Activated naive CD4-positive, alpha-beta T cell treated with anti-CD3 and anti-CD28 coated beads, Interleukin-2, amount 50 U/mL, for 16 hours (primary cell): ENCODE measurements around the gene TEX36.
"Not testable (repeated sequence)": the region's sequence is repeated elsewhere in the genome, so short reads cannot be mapped to it uniquely, and the experiment has no call there.

Experiments
- DNase-seq: peaks from one replicate; pipeline ENCODE4 v3.0.0-alpha.2; 2020

The TEX36 gene, protein sequence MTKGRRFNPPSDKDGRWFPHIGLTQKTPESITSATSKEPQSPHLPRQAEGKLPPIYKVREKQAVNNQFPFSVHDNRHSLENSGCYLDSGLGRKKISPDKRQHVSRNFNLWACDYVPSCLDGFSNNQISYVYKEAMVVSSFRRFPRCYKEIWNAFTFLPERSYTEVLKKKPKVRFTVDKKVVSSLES

GRCh38 chr10:125683063-125683462, at the start of gene TEX36:
TSS of gene TEX36 (minus strand) at chr10:125683163. CDS start at chr10:125682989, 174 bp downstream.
- DNase-seq, result no peak

DNA sequence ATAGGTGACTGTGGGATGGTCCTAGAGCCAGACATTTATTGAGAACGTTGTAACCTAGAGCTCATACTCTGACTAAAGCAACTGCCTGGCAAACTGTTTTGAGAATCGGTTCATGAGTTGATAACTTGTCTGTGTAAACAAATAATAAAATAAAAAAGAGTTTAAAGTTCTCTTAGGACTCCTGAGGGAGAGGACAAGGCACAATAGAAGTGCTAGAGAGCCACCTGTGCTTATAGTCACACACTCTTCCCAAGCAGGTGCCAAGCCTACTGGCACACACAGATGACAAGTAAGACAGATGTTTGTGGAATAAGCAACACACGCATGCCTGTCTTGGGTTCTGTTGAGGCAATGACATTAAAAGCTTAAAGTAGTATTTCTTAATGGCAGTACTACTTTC, 44.5 kb upstream of the TEX36 start:
- no peak for DNase-seq

DNA sequence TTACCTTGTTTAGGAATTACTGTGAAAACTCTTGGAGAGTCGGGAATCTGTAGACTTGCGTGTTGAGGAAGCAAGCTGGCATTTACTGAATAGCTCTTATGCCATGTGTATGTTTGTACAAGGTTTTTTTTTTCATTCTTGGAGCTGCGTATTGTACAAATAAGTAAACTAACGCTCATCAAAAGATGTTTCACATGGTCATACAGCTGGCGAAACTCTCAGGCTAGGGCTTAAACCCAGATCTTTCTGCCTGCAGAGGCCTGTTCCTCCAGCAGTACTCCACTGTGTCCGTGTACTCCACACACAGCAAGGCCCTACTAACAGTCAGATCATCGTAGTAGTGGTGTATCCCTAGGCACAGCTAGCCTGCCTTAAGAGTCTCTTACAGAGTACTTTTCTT, 44.0 kb upstream of the TEX36 start:
- no peak for DNase-seq

GRCh38 chr10:125722811-125723210, 39.8 kb upstream of the TEX36 start:
- no peak for DNase-seq

- no peak for DNase-seq
Observed at GRCh38 chr10:125721035-125721434, 38.1 kb upstream of the TEX36 start.

DNA sequence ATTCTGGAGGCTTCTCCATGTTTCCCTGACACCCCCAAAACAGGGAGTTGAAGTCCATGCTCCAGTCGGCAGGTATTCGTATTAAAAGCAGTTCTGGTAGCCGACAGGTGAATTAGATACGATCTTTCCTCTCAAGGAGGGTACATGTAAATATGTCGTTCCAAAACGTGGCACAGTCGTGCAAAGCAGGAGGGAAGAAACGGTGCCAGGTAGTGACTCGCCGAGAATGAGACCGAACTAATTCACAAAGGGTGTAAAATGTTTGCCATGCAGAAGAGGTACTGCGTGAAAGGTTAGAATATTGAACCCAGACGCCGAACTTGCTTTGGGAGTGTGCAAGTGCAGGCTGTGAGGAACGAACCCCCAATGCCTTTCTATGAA, 37.0 kb upstream of the TEX36 start:
- no peak for DNase-seq

DNA sequence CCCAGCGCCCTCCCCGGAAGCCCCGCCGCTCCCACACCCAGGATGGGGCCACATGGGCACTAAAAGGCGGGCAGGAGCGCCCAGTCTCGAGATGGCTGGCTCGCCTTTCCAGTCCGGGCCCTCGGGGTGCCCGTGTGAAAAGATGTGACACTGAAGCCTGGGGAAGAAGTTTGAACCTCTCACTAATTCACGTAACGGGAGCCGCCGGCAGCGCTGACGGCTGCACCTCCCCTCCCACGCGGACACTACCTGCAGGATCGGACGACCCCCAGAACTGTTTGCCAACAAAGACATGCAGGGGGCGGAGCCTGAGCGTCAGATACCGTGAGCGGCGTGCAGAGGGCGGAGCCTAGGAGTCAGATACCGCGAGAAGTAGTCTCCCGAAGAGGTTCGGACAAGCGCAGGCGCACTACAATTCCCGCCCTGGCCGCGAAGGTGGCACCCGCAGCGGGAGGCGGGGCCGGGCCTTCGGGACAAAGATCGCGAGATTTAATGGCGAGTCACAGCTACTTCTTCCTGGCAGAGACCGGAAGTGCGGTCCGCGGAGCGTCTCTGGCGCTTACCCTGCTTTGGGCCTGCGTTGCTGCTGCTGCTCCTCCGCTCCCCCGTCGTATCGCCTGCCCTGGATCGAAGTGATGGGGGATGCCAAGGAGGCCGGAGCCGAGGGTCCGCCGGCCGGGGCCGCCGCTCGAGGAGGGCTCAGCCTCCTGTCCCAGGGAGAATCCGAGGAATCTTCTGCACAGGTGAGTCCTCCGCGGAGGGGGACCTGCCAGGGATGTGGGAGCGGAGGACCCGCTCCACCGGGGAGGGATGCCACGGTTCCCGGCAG, 36.4 kb upstream of the TEX36 start, which contains the start of gene EDRF1:
Gene EDRF1, plus strand, starts transcription at position 537 of the 829 bp plus-strand sequence. Its CDS starts 99 bp downstream, at position 636.
- DNase-seq, result peak; percentile 99

DNA sequence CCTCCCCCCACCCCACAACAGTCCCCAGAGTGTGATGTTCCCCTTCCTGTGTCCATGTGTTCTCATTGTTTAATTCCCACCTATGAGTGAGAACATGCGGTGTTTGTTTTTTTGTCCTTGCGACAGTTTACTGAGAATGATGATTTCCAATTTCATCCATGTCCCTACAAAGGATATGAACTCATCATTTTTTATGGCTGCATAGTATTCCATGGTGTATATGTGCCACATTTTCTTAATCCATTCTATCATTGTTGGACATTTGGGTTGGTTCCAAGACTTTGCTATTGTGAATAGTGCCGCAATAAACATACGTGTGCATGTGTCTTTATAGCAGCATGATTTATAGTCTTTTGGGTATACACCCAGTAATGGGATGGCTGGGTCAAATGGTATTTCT, 31.8 kb upstream of the TEX36 start:
- not testable (repeated sequence) for DNase-seq

DNA sequence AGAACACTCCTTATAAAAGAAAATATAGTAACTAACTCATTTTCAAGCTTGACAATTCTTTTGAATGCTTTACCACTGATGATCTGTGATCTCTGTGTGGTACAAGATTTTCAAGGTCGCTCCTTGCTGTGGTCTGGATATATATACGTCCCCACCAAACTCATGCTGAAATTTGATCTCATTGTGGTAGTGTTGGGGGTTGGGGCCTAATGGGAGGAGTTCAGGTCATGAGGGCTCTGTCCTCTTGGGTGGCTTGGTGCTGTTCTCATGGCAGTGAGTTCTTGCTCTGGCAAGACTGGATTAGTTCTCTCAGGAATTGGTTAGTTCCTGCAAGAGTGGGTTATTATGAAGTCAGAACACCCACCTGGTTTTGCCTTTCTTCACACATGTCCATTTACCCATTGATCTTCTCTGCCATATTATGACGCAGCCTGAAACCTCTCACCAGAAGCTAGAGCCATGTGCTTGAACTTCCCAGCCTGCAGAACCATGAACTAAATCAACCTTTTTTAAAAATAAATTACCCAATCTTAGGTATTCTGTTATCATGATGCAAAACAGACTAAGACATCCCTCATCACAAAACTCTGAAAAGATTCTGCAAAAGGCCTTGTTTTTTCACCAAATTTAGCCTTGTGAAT, 28.3 kb upstream of the TEX36 start:
- no peak for DNase-seq

- DNase-seq, result no peak
Observed at GRCh38 chr10:125709553-125710474, 26.9 kb upstream of the TEX36 start.

DNA sequence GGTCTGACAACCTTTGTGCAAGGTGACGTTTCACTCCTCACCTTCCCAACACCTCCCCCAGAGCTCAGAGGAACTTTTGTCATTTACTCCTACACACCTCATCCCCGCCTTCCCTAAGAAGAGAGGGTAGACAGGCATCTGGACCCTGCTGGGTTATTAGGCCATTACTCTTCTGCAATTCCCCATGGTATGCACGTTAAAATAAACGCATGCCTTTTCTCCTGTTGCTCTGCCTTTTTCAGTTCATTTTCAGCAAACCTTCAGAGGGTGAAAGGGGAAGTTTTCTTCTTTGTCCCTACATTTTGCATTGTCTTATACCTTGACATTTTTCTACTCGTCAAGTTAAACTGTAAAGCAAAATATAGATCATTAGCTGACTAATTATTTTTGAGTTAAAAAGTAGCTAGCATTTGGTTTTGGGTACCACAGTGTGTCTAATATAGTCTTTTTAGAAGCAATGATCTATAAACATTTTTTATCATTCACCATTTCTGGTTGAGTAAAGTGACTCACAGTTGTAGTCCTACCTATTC, 26.1 kb upstream of the TEX36 start:
- DNase-seq, result no peak

GRCh38 chr10:125707541-125708468, 24.8 kb upstream of the TEX36 start:
- DNase-seq, result no peak

DNA sequence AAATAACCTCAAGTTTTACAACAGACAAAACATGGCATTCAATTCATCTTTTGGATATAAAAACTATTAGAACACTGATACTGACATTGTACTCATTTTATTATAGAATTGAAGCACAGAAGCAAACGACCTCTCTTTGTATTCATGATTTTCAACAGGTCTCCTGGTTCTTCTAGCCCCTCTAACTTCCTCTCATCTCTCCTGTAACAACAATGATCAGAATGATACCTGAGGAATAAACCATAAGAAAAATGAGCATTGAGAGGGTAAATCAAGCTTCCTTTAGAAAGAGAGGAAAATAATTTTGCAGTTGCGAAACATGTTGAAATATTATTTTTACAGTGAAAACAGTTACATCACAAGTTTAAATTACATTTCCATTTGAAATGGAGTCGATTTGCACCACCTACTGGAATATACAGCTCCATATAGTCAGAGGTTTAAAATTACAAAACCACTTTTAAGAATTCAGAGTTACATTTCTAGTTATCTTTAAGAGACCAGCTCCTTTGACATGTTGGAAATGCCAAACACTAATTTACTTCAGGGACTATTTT, 17.5 kb upstream of the TEX36 start:
- DNase-seq, result no peak

DNA sequence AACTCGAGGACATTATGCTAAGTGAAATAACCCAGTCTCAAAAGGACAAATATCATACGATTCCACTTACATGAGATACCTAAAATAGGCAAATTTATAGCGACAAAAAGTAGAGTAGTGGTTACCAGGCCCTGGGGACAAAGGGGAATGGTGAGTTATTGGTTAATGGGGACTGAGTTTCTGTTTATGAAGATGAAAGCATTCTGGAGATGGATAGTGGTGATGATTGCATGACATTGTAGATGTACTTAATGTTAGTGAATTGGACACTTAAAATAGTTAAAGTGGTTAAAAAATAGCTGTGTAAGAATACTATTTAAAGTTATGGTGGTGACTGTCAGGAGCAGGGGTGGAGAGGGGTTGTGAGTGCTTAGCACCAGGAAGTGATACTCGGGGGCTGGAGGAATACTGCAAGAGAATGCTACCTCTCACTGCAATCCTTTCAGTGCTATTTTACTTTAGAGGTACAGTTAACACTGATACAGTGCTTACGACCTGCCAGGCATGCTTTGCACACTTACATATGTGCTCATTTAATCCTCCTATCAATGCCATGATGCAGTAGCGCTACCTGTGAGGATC, 16.7 kb upstream of the TEX36 start:
- DNase-seq, result no peak

DNA sequence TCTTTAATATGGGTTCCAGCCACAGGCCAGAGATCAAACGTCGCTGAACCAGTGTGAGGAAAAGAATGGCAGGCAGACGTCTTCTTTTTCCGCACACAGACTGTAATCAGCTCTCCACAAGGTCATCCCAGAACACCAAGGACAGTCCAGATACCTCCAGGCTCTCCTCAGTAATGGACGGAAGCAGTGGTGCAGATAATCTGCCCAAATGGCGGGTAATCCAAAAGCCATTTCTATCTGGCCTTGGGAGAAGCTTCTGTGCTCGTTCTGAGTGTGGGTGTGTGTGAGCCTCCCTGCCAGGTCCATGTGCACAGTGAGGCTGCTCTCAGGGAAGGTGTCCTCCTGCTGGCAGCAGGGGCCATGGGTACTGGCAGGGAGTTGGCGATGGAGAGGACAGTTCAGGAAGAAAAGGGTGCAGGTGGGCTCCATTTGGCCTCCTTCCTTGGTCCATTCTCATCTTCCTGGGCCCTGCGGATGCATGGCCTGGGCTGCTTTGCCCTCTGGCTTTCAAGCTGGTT, 15.6 kb upstream of the TEX36 start:
- no peak for DNase-seq

- DNase-seq, result not testable (repeated sequence)
Observed at GRCh38 chr10:125696884-125697283, 13.9 kb upstream of the TEX36 start.

GRCh38 chr10:125694883-125695282, 11.9 kb upstream of the TEX36 start:
- no peak for DNase-seq

DNA sequence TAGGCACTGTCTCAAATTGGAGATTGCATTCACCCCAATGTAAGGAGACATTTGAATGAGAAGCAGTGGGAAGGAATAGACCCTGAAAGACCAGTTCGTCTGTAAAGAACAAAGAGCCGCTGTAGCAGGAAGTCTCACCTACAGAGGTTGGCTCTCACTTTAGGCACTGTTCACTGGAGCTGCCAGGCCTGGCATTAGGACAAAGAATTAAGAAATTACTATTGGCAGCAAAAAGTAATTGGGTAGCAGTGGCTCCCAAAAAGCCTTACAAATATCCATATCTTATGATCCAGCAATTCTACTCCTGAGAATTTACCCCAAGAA, 10.5 kb upstream of the TEX36 start:
- DNase-seq, result no peak

GRCh38 chr10:125692601-125693523, 9.9 kb upstream of the TEX36 start:
- no peak for DNase-seq
